Activated CD8-positive, alpha-beta memory T cell treated with anti-CD3 and anti-CD28 coated beads, Interleukin-2, amount 50 U/mL, for 4 hours (primary cell): Measurements from ENCODE around the gene HOXD12.

Source experiments
- DNase-seq: peaks from one replicate; pipeline ENCODE4 v3.0.0-alpha.2; 2020

HOXD12 gene

DNA sequence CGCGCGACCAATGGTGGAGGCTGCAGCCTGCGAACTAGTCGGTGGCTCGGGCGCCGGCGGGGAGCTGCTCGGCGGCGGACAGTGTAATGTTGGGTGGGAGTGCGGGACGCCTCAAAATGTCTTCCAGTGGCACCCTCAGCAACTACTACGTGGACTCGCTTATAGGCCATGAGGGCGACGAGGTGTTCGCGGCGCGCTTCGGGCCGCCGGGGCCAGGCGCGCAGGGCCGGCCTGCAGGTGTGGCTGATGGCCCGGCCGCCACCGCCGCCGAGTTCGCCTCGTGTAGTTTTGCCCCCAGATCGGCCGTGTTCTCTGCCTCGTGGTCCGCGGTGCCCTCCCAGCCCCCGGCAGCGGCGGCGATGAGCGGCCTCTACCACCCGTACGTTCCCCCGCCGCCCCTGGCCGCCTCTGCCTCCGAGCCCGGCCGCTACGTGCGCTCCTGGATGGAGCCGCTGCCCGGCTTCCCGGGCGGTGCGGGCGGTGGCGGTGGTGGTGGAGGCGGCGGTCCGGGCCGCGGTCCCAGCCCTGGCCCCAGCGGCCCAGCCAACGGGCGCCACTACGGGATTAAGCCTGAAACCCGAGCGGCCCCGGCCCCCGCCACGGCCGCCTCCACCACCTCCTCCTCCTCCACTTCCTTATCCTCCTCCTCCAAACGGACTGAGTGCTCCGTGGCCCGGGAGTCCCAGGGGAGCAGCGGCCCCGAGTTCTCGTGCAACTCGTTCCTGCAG is 23.3 kb downstream of the HOXD12 start, which contains the start of gene HOXD9:
HOXD9 (plus strand) TSS at position 37 of the 728 bp plus-strand sequence; CDS start at position 87, 50 bp downstream.
- no peak for DNase-seq

GRCh38 chr2:176123411-176124109 is 24.0 kb downstream of the HOXD12 start:
- DNase-seq: no peak

GRCh38 chr2:176124110-176124946 is 24.7 kb downstream of the HOXD12 start:
- DNase-seq: no peak

- DNase-seq: no peak
Measured at GRCh38 chr2:176124947-176125771, 25.6 kb downstream of the HOXD12 start.

- DNase-seq: no peak
Measured at GRCh38 chr2:176125772-176126054, 26.1 kb downstream of the HOXD12 start.

DNA sequence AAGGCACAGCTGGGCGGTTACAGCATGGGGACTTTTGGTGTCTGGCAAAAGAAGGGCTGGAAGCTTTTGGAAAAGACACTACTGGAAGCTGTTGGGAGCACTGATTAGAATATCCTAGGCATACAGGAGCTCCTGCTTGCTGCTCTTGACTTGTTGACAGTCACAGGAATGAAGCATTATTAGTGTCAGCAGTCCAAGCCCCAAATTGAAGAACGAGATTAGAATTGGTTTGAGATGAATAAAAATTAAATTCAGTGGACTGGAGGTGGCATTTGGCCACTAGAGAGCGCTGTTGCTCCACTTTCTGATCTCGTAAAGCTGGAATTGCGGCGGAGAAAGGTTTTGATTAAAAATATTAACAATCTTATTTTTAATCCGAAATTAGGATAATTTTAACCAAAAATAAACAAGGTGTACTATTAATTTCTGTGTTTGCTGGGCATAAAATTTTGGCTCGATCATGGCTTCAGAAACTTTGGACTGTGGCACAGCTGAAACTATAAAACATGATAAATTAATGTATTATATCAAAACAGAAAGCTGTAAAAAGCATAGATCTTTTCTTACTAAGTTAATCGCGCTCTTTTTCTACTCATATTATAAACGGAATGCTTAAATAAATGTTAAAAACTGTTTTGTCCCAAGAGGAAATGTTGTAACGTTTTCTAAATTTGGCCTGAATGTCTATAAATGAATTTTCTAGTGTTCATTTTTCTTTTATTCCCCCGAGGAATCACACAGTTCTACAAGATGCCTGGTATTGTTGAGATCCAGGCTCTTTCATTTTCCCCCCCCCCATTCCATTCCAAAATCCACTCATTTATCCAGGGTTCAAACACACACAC is 27.6 kb downstream of the HOXD12 start:
- DNase-seq: peak; percentile 74

- no peak for DNase-seq
Measured at GRCh38 chr2:176127774-176128072, 28.1 kb downstream of the HOXD12 start.

DNA sequence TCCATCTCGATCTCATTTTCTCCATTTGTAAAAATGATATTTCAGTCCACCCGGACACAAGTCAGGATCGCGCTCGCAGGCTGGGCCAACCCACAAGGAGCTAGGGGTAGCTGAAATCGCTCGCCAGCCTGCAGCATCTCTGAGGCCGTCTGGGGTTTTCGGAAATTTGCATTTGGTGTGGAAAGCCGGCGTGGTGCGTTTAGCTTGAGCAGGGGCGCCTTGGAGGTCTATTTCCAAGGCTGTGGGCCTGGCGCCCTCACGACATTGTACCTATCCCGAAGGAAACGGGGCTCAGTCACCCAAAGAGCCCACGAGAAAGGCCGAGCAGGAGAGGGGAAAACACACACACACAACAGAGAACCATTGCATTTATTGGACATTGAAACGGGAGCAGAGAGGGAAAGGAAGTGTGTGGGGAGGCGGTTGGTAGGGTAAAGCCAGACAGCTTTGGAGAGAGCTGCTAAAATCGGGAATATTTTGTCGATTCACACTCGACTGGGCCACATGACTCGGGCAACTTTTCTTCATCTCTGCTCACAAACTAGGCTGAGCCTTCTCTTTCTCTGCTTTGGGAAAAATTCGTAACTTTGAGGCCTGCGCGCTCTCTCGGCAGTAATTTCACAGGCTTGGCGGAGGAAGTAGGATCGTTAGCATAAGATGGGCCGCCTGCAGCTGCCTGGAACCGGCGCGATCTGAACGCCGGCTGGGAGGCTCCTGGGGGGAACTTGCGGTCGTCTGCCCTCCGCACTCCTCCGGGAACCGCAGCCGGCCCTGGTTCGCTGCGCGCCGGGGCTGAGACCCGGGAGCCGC is 28.8 kb downstream of the HOXD12 start:
- DNase-seq: no peak

- no peak for DNase-seq
Measured at GRCh38 chr2:176128982-176129796, 29.6 kb downstream of the HOXD12 start, which contains the start of gene HOXD8. TSS of gene HOXD8 (plus strand) at chr2:176129705. CDS start at chr2:176130367, 662 bp downstream.

DNA sequence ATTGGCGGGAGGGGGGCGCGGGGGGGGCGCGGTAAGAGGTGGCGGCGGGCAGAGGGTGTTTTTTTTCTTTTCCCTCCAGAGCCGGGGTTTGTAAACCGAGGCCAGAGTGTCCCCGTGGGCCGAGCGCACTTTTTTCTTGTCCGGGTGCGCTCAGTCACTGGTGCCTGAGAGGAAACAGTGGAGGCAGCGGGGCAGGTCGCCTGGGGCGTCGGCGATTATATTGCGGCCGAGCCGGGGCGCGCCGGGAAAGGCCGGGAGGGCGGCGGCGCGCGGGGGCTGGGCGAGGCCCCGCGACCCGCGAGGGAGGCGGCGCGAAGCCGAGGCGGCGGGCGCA is 30.2 kb downstream of the HOXD12 start:
- no peak for DNase-seq

DNA sequence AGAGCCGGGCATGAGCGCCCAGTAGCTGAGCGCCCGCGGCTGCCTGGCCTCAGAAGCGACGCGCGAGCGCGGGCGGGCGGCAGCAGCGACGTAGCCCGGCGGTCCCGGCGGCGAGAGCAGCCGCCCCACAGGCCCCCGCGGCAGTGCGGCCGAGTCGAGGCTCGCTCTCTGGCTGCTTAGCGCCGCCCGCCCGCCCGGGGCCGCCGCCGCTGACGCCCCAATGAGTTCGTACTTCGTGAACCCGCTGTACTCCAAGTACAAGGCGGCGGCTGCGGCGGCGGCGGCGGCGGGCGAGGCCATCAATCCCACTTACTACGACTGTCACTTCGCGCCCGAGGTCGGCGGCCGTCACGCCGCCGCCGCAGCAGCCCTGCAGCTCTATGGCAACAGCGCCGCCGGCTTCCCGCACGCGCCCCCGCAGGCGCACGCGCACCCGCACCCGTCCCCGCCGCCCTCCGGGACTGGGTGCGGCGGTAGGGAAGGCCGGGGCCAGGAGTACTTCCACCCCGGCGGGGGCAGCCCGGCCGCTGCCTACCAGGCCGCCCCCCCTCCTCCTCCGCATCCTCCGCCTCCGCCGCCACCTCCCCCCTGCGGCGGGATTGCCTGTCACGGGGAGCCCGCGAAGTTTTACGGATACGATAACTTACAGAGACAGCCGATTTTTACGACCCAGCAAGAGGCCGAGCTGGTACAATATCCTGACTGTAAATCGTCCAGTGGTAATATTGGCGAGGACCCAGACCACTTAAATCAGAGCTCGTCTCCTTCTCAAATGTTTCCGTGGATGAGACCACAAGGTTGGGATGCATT is 30.8 kb downstream of the HOXD12 start:
- DNase-seq: no peak

DNA sequence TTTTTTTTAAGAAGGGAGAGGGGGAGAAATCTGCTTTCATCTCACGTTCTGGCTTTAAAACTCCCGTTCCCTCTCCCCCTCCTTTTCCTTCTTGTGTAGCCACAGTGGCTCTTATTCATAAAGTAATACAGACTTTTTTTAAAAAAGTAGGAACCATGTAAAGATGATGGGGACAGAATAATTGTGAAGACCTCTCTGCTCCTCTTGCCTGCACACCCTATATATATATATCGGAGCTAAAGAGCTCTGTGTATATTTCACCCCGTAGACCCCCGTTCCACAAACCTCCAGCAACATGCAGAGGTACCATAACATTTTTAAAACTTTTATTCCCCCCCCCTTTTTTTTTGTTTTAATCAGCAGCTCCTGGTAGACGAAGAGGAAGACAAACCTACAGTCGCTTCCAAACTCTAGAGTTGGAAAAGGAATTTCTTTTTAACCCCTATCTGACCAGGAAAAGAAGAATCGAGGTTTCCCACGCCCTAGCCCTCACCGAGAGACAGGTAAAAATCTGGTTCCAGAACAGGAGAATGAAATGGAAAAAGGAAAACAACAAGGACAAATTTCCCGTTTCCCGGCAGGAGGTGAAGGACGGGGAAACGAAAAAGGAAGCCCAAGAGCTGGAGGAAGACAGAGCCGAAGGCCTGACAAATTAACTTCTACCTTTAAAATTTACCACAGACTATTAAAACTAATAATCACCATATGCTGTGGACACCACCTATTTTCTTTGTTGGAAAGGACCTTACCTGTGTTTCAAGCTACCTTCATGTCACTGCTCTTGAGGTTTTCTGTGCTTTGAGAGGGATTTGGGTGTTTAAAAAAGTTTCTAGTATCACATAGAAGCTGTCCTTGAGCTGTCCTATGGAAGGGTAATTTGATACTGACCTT is 31.6 kb downstream of the HOXD12 start:
- no peak for DNase-seq

GRCh38 chr2:176131848-176132158 is 32.2 kb downstream of the HOXD12 start:
- DNase-seq: no peak

DNA sequence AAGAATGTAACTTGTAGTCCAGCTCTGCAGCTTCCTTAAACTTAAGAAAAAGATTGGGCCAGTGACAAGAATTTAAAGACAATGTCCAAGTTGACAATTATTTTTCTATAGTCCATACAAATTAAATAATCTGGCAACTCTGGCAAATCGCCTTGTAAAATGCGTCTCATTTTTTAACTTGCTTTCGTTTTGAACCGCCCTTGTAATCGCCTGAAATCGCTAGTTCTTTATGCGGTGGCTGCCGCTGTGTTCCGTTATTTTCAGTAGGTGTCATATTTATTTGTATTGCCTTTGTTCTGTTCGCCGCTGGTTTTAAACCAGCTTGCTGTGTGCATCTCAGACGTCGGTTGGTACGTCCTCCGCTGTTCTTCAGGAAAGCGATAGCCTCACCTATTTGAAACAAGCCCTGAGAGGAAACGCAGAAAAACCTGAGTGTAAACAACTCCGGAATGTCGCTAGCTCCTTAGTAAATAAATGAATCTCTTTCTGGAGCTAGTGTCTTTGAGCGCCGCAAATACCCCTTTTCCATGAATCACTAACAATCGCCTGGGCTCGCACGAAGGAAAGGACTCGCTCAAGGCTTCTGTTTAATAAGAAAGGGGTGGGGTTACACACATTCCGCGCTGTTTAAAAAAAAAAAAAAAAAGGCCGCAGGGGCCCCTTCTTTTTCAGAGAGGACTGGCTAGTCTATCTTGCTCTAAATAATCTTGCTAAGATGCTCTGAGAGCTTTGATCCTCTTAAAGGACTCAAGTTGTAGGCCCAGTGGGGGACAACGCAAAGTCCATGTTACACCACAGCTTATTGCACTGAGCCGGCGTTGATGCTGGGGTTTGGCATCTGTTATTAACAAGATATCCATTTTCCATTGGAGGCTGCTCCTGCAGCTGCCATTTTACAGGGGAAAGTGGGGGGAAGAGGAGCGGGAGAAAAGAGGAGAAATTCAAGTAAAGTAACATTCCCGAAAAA is 32.9 kb downstream of the HOXD12 start:
- DNase-seq: no peak

DNA sequence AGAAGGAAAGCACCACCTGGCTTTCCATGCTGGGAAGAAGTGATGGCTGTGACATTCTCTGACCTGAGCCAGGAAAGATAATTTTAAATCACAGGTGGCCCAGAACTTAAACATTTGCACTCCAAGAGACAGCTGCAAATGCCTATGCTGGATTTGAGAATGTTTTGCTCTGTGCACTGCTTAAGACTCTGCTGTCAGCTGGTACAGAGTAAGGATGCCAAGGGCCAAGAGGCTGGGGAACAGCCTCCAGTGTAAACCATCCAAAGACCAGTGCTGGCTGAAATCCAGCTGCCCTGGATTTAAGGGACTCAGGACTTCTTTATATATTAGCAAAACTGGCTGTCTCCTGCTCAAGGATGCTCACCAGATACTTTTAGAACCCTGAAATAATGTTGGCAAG is 33.8 kb downstream of the HOXD12 start:
- DNase-seq: no peak

GRCh38 chr2:176134035-176134434 is 34.4 kb downstream of the HOXD12 start:
- DNase-seq: no peak

- no peak for DNase-seq
Measured at GRCh38 chr2:176135035-176135440, 35.4 kb downstream of the HOXD12 start.
